ENCODE results near the gene MPPED2. TPM values are rescaled to one million over a fixed set of nuclear protein-coding genes. Genes with fewer than 3 reads are reported as not detected.

MPPED2 gene
- total RNA-seq, 1 donor from 2014 or later = 50.2 TPM

DNA sequence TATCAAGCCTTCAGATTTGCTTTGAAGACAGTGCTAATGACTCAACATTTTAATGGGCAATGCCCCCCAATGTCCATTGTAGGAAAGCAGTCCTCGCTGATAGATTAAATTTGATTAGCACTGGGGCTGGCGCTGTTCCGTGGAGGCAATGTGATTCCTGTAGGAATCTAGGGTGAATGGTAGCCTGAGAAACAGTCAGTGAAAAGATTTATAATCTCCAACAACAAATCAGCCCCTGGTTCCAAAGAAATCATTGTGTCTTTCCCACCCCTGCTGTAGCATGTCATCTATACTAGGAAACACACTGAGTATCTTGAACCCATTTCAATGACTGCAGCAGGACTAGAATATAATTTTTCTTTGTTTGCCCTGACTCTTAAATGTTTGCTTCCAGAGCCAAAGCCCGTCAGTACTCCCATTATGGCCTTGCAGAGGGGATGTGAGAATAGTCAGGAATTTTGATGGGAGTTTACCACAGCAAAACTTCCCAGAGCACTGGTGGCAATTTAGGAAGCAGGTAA is 36.1 kb downstream of the MPPED2 start:
- DNase-seq (ENCODE audit: low spot score) = no peak
- Mint-ChIP-seq H3K4me3 (ENCODE audit: unreplicated experiment) (no peak overlapping the region), H3K27ac (ENCODE audit: unreplicated experiment) (no peak overlapping the region), H3K4me1 (ENCODE audit: unreplicated experiment) (peaks cover 28% of the 10 kb centered on the region), H3K36me3 (ENCODE audit: low read depth, unreplicated experiment) (peaks cover 8% of the 10 kb centered on the region), H3K27me3 (ENCODE audit: unreplicated experiment) (peaks cover 6% of the 10 kb centered on the region), H3K9me3 (ENCODE audit: unreplicated experiment) (no peaks in the 10 kb centered on the region)
- TF ChIP-seq, protein P1, sequence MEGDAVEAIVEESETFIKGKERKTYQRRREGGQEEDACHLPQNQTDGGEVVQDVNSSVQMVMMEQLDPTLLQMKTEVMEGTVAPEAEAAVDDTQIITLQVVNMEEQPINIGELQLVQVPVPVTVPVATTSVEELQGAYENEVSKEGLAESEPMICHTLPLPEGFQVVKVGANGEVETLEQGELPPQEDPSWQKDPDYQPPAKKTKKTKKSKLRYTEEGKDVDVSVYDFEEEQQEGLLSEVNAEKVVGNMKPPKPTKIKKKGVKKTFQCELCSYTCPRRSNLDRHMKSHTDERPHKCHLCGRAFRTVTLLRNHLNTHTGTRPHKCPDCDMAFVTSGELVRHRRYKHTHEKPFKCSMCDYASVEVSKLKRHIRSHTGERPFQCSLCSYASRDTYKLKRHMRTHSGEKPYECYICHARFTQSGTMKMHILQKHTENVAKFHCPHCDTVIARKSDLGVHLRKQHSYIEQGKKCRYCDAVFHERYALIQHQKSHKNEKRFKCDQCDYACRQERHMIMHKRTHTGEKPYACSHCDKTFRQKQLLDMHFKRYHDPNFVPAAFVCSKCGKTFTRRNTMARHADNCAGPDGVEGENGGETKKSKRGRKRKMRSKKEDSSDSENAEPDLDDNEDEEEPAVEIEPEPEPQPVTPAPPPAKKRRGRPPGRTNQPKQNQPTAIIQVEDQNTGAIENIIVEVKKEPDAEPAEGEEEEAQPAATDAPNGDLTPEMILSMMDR (IDR thresholded peaks at IDR 0.05; ENCODE audit: unreplicated experiment) = no peak

DNA sequence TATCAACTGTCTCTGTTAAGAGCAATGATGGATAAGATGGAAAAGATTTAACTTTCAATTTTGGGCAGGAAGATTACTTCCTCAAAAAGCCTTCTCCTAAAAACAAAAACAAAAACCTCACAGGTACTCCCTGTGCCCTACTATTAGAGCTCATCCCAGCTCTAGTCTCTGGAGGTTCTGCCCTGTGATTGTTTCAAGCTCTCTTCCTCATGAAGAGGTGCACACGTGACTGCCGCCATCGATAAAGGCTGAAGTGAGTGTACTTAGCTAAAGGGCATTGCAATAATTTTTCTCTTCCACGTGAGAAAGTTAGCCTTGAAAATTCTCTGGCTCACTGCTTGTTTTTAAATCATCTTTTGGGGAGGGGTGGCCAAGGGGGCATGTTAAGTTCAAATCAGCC is 36.6 kb downstream of the MPPED2 start:
- no peak for DNase-seq (ENCODE audit: low spot score)
- Mint-ChIP-seq H3K36me3 (ENCODE audit: low read depth, unreplicated experiment) (peaks cover 3% of the 10 kb centered on the region), H3K27ac (ENCODE audit: unreplicated experiment) (no peak overlapping the region), H3K4me1 (ENCODE audit: unreplicated experiment) (peaks cover 25% of the 10 kb centered on the region), H3K27me3 (ENCODE audit: unreplicated experiment) (peaks cover 2% of the 10 kb centered on the region), H3K4me3 (ENCODE audit: unreplicated experiment) (no peak overlapping the region), H3K9me3 (ENCODE audit: unreplicated experiment) (no peaks in the 10 kb centered on the region)
- TF ChIP-seq, protein P1 (IDR thresholded peaks at IDR 0.05; ENCODE audit: unreplicated experiment) = no peak

DNA sequence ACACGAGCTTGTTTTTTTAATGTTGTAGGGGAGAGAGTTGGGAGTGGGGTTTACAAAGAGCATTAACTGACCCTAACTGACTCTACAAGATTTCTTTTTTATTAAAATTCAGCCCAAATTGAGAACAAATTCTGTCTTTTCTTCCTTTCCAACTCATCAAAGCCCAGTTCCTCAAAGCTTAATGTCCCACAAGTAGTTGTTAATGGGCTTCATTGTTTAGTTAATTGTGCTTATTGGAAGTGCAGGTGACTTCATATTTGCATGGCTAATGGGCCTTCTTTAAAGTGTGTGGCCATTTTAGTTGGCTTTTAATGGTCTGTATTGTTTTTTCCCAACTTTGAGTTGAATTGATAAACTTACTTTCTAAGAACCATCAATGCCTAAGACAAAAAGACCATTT is 39.8 kb downstream of the MPPED2 start:
- TF ChIP-seq, protein P1 (IDR thresholded peaks at IDR 0.05; ENCODE audit: unreplicated experiment) = no peak
- H3K27ac Mint-ChIP-seq (ENCODE audit: unreplicated experiment) = no peak overlapping the region
- H3K9me3 Mint-ChIP-seq (ENCODE audit: unreplicated experiment) = no peaks in the 10 kb centered on the region
- peaks cover 3% of the 10 kb centered on the region for H3K36me3 Mint-ChIP-seq (ENCODE audit: low read depth, unreplicated experiment)
- peaks cover 2% of the 10 kb centered on the region for H3K4me1 Mint-ChIP-seq (ENCODE audit: unreplicated experiment)
- DNase-seq (ENCODE audit: low spot score) = no peak
- peaks cover 2% of the 10 kb centered on the region for H3K27me3 Mint-ChIP-seq (ENCODE audit: unreplicated experiment)
- H3K4me3 Mint-ChIP-seq (ENCODE audit: unreplicated experiment) = no peak overlapping the region

DNA sequence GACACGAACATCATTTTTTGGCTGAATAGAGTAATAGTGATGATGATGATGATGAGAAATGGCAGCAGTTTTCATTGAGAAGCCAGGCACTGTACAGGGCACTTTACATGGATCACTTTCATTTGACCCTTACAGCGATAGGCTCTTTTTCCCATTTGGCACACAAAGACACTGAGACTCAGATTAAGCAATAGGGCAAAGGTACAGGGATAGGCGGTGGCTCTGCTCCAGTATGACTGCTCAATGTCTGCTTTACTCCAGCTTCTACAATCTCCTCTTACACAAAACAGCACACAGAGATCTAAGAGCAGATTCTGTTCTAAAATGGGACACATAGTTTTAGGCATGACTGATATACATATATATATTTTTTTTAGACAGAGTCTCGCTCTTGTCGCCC is 40.6 kb downstream of the MPPED2 start:
- peaks cover 3% of the 10 kb centered on the region for H3K36me3 Mint-ChIP-seq (ENCODE audit: low read depth, unreplicated experiment)
- peaks cover 2% of the 10 kb centered on the region for H3K4me1 Mint-ChIP-seq (ENCODE audit: unreplicated experiment)
- H3K4me3 Mint-ChIP-seq (ENCODE audit: unreplicated experiment) = no peak overlapping the region
- H3K27ac Mint-ChIP-seq (ENCODE audit: unreplicated experiment) = no peak overlapping the region
- DNase-seq (ENCODE audit: low spot score) = no peak
- H3K9me3 Mint-ChIP-seq (ENCODE audit: unreplicated experiment) = no peaks in the 10 kb centered on the region
- TF ChIP-seq, protein P1 (IDR thresholded peaks at IDR 0.05; ENCODE audit: unreplicated experiment) = no peak
- peaks cover 2% of the 10 kb centered on the region for H3K27me3 Mint-ChIP-seq (ENCODE audit: unreplicated experiment)

DNA sequence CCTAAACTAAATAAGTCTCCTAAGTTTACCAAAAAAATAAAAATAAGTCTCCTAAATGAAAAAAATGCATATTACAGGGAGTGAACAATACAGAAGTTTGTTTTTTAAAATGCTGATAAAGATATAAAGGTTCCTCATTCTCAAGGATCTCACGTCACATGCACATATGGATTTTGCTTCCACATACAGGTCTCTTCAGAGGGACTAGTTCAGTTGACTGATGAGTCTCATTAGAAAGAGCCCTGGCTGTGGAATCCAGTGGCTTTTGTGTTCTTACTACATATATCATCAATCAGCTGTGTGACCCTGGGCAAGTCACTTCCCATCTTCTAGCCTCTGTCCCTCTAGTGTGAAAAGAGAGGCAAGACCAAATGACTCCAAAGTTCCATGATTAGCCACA is 43.1 kb downstream of the MPPED2 start:
- Mint-ChIP-seq H3K27me3 (ENCODE audit: unreplicated experiment) (no peaks in the 10 kb centered on the region), H3K27ac (ENCODE audit: unreplicated experiment) (no peak overlapping the region), H3K4me3 (ENCODE audit: unreplicated experiment) (no peak overlapping the region), H3K4me1 (ENCODE audit: unreplicated experiment) (peaks cover 10% of the 10 kb centered on the region), H3K36me3 (ENCODE audit: low read depth, unreplicated experiment) (peaks cover 3% of the 10 kb centered on the region), H3K9me3 (ENCODE audit: unreplicated experiment) (no peaks in the 10 kb centered on the region)
- DNase-seq (ENCODE audit: low spot score) = no peak
- TF ChIP-seq, protein P1 (IDR thresholded peaks at IDR 0.05; ENCODE audit: unreplicated experiment) = no peak

Measured in endothelial cell (in vitro differentiated cells).